K562 (cell line): Measurements from ENCODE around the gene TMEM53.

ENCODE experiments used
- E2F1 ChIP-seq: sonication (generic); formaldehyde crosslinking; IDR thresholded peaks from 2 replicates; pipeline ENCODE4 v1.8.1; 2023; ENCODE audit warnings: mild to moderate bottlenecking, missing genetic modification reagents, moderate library complexity
- EP300 ChIP-seq: IDR thresholded peaks from 2 replicates; pipeline ENCODE4 v1.6.1; 2012; ENCODE audit warnings: low read length, improper control_type of control experiment
- POLR2A ChIP-seq: fragments of 450-650 bp; conservative IDR thresholded peaks from 2 replicates; pipeline ENCODE4 v1.6.1; 2016
- REST ChIP-seq, 2 experiments: fragments of 450-650 bp; formaldehyde crosslinking in 1 of 2; IDR thresholded peaks; 2 replicates each; pipeline versions ENCODE4 v1.4.0 to v1.6.1; 2014 to 2020; ENCODE audit warnings: mild to moderate bottlenecking in 2 of 2, borderline replicate concordance in 1 of 2, low read depth in 1 of 2
- SMARCA5 ChIP-seq: fragments of 450-650 bp; IDR thresholded peaks from 2 replicates; pipeline ENCODE4 v1.6.1; 2016
- UBTF ChIP-seq, 2 experiments: IDR thresholded peaks; 2 replicates each; pipeline ENCODE4 v1.6.1; 2012; ENCODE audit warnings: improper control_type of control experiment in 2 of 2, low read depth in 2 of 2, low read length in 2 of 2, borderline replicate concordance in 1 of 2
- ZNF408 ChIP-seq: fragments of 250-450 bp; sonication (Bioruptor Pico); IDR thresholded peaks from 2 replicates; pipeline ENCODE4 v1.4.0; 2020; ENCODE audit warnings: low read depth, mild to moderate bottlenecking, moderate library complexity
- TF ChIP-seq, protein P1 (sequence below): fragments of 250-450 bp; sonication (Bioruptor Pico); IDR thresholded peaks from 2 replicates; pipeline ENCODE4 v1.5.0; 2020; ENCODE audit warnings: mild to moderate bottlenecking

- TF ChIP-seq UBTF (IDR thresholded peaks at IDR 0.05; ENCODE audit: borderline replicate concordance in 1 of 2, low read depth in 2 of 2, low read length in 2 of 2) (no peak), E2F1 (CRISPR knock-in tag) (no peak), ZNF408 (CRISPR knock-in tag) (no peak), REST (IDR thresholded peaks at IDR 0.05; ENCODE audit: borderline replicate concordance) (no peak), REST (CRISPR knock-in tag; IDR thresholded peaks at IDR 0.05; ENCODE audit: low read depth) (no peak), SMARCA5 (no peak), POLR2A (no peak), EP300 (no peak)
- TF ChIP-seq, protein P1, sequence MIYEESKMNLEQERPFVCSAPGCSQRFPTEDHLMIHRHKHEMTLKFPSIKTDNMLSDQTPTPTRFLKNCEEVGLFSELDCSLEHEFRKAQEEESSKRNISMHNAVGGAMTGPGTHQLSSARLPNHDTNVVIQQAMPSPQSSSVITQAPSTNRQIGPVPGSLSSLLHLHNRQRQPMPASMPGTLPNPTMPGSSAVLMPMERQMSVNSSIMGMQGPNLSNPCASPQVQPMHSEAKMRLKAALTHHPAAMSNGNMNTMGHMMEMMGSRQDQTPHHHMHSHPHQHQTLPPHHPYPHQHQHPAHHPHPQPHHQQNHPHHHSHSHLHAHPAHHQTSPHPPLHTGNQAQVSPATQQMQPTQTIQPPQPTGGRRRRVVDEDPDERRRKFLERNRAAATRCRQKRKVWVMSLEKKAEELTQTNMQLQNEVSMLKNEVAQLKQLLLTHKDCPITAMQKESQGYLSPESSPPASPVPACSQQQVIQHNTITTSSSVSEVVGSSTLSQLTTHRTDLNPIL (CRISPR knock-in tag) = no peak
These were observed 28.6 kb downstream of the TMEM53 start for GRCh38 chr1:44645476-44646244.
